ENCODE measurements around the gene BCAS4.

Gene BCAS4

DNA sequence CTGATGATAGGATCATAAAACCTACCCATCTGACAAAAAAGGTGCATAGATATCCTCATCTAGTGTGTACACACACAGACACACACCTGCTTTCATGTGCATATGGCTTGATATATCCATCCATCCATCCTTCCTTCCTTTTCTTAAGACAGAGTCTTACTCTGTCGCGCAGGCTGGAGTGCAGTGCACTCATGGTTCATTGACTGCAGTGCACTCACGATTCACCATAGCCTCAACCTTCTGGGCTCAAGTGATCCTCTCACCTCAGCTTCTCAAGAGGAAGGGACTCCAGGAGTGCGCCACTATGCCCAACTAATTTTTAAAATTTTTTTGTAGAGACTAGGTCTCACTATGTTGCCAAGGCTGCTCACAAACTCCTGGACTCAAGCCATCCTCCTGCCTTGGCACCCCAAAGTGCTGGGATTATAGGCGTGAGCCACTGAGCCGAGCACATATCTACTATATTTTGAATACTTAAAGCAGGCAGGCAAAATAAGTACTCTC lies 109.3 kb downstream of the BCAS4 start:
- Histone ChIP-seq H3K27ac (ENCODE audit: insufficient read depth in 1 of 2, low read depth in 1 of 2, low read length in 2 of 2, poor library complexity in 1 of 2, severe bottlenecking in 2 of 2) (peak overlapping the region in 1 of 2 experiments; percentile 27), H3K36me3 (ENCODE audit: control insufficient read depth in 4 of 4, insufficient read depth in 4 of 4, low read length in 3 of 4) (peaks cover 18 to 46% (median 28%) of the 10 kb centered on the region in 4 experiments), H3K9me3 (ENCODE audit: control extremely low read depth in 1 of 5, control insufficient read depth in 4 of 5, insufficient read depth in 2 of 5, low read depth in 1 of 5, low read length in 4 of 5) (no peaks in the 10 kb centered on the region), H3K4me3 (ENCODE audit: control insufficient read depth in 1 of 7, extremely low read depth in 1 of 7, insufficient read depth in 4 of 7, low read depth in 2 of 7, low read length in 6 of 7) (no peak overlapping the region), H3K27me3 (replicated peaks in 2 of 5; ENCODE audit: control insufficient read depth in 4 of 5, insufficient read depth in 5 of 5, low read length in 4 of 5) (no peaks in the 10 kb centered on the region), H3K4me1 (ENCODE audit: control extremely low read depth in 1 of 4, control insufficient read depth in 4 of 4, insufficient read depth in 4 of 4, low read length in 3 of 4) (no peaks in the 10 kb centered on the region)
- CTCF ChIA-PET, result interaction anchor here (1.9 kb wide), 1 partner anchor 27 kb away, joined by 4 read pairs; the partner anchor contains the start of gene ADNP
- POLR2A ChIA-PET, result no interaction called here
- DNase-seq, result no peak
- WGBS (ENCODE audit: insufficient coverage), result 91% methylated on average over 4 of the region's 6 CpGs

DNA sequence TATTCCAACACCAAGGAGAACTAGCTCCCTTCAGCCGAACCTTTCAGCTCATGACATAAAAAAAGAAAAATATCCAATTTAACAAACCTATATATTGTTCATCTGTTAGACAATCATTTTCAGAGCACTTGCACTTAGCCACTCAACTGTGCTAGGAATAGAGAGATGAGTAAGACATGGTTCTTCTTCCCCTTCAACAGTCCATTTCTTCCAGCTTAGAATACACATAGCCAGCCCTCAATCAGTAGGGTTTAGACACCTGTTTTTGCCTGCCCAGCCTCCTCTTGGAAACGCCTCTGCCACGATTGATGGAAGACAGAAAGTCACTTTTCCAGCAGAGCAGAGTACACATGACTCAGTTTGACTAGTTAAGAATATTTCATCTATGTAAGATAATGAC lies 114.6 kb downstream of the BCAS4 start:
- H3K27me3 ChIP-seq (replicated peaks in 2 of 5; ENCODE audit: control insufficient read depth in 4 of 5, insufficient read depth in 5 of 5, low read length in 4 of 5), result no peaks in the 10 kb centered on the region
- peaks cover 4 to 30% (median 10%) of the 10 kb centered on the region in 4 experiments for H3K36me3 ChIP-seq (ENCODE audit: control insufficient read depth in 4 of 4, insufficient read depth in 4 of 4, low read length in 3 of 4)
- no peak for DNase-seq
- ChIA-PET CTCF (interaction anchor here (0.9 to 6.1 kb wide), 10 partner anchors 9 to 115 kb away, joined by 3 to 44 read pairs (median 4); partner anchors contain the start of genes ADNP and BCAS4), POLR2A (interaction anchor here (0.6 to 0.9 kb wide), 3 partner anchors 9 to 91 kb away, joined by 3 to 7 read pairs (median 5); no protein-coding TSS in a partner anchor)
- peaks cover 0 to 1% (median 0%) of the 10 kb centered on the region in 4 experiments for H3K4me1 ChIP-seq (ENCODE audit: control extremely low read depth in 1 of 4, control insufficient read depth in 4 of 4, insufficient read depth in 4 of 4, low read length in 3 of 4)
- H3K4me3 ChIP-seq (ENCODE audit: control insufficient read depth in 1 of 7, extremely low read depth in 1 of 7, insufficient read depth in 4 of 7, low read depth in 2 of 7, low read length in 6 of 7), result no peak overlapping the region
- H3K9me3 ChIP-seq (ENCODE audit: control extremely low read depth in 1 of 5, control insufficient read depth in 4 of 5, insufficient read depth in 2 of 5, low read depth in 1 of 5, low read length in 4 of 5), result no peaks in the 10 kb centered on the region
- 91% methylated on average over 3 of the region's 3 CpGs for WGBS (ENCODE audit: insufficient coverage)
- H3K27ac ChIP-seq (ENCODE audit: insufficient read depth in 1 of 2, low read depth in 1 of 2, low read length in 2 of 2, poor library complexity in 1 of 2, severe bottlenecking in 2 of 2), result no peak overlapping the region

DNA sequence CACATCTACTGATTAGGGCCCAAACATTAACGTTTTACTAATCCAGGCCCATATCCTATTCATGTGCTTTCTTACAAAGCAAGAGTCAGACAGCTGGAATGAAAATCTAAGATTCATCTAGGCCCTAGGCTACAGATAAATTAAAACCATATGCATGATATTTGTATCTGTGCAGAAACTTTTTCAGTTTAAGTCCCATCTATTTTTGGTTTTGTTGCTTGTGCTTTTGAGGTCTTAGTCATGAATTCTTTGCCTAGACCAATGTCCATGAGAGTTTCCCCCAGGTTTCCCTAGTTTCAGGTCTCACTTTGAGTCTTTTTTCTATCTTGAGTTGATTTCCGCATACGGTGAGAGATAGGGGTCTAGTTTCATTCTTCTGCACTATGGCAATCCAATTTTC lies 116.2 kb downstream of the BCAS4 start:
- Histone ChIP-seq H3K27ac (ENCODE audit: insufficient read depth in 1 of 2, low read depth in 1 of 2, low read length in 2 of 2, poor library complexity in 1 of 2, severe bottlenecking in 2 of 2) (no peak overlapping the region), H3K36me3 (ENCODE audit: control insufficient read depth in 4 of 4, insufficient read depth in 4 of 4, low read length in 3 of 4) (peaks cover 4 to 34% (median 10%) of the 10 kb centered on the region in 4 experiments), H3K4me3 (ENCODE audit: control insufficient read depth in 1 of 7, extremely low read depth in 1 of 7, insufficient read depth in 4 of 7, low read depth in 2 of 7, low read length in 6 of 7) (no peak overlapping the region), H3K9me3 (ENCODE audit: control extremely low read depth in 1 of 5, control insufficient read depth in 4 of 5, insufficient read depth in 2 of 5, low read depth in 1 of 5, low read length in 4 of 5) (no peaks in the 10 kb centered on the region), H3K27me3 (replicated peaks in 2 of 5; ENCODE audit: control insufficient read depth in 4 of 5, insufficient read depth in 5 of 5, low read length in 4 of 5) (no peaks in the 10 kb centered on the region), H3K4me1 (ENCODE audit: control extremely low read depth in 1 of 4, control insufficient read depth in 4 of 4, insufficient read depth in 4 of 4, low read length in 3 of 4) (peaks cover under 1 to 13% (median 5%) of the 10 kb centered on the region in 4 experiments)
- ChIA-PET POLR2A (interaction anchor here (1.6 kb wide), 1 partner anchor 10 kb away, joined by 5 read pairs; no protein-coding TSS in a partner anchor), CTCF (interaction anchor here (0.9 to 6.1 kb wide), 4 partner anchors 10 to 116 kb away, joined by 3 to 44 read pairs (median 6); partner anchors contain the start of gene BCAS4)
- WGBS (ENCODE audit: insufficient coverage), result 100% methylated on average over 1 of the region's 3 CpGs
- DNase-seq, result no peak

DNA sequence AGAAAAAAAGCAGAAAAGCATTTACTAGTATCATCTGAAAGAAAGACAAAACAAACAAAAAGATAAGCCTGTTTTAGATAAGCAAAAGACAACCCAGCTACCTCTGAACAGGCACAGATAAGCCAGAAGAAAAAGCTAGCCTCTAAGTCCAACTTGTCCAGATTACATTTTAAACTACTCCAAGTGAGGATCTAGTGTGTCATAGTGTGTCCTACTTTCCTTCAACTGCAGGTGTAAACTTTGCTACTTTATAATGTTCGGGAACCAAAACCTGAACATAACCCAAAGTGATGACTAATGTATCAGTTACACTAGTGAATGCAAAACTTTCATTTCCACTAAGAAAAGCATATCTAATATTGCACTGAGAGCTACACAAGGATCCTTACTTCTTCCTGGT lies 116.9 kb downstream of the BCAS4 start:
- WGBS (ENCODE audit: insufficient coverage), result no CpG with 5 or more reads among the region's 1 CpG
- CTCF ChIA-PET, result interaction anchor here (0.9 to 6.1 kb wide), 4 partner anchors 9 to 117 kb away, joined by 3 to 44 read pairs (median 6); partner anchors contain the start of gene BCAS4
- no peaks in the 10 kb centered on the region for H3K9me3 ChIP-seq (ENCODE audit: control extremely low read depth in 1 of 5, control insufficient read depth in 4 of 5, insufficient read depth in 2 of 5, low read depth in 1 of 5, low read length in 4 of 5)
- peaks cover 2 to 17% (median 6%) of the 10 kb centered on the region in 4 experiments for H3K4me1 ChIP-seq (ENCODE audit: control extremely low read depth in 1 of 4, control insufficient read depth in 4 of 4, insufficient read depth in 4 of 4, low read length in 3 of 4)
- no peak for DNase-seq
- no peak overlapping the region for H3K27ac ChIP-seq (ENCODE audit: insufficient read depth in 1 of 2, low read depth in 1 of 2, low read length in 2 of 2, poor library complexity in 1 of 2, severe bottlenecking in 2 of 2)
- no peaks in the 10 kb centered on the region for H3K27me3 ChIP-seq (replicated peaks in 2 of 5; ENCODE audit: control insufficient read depth in 4 of 5, insufficient read depth in 5 of 5, low read length in 4 of 5)
- POLR2A ChIA-PET, result interaction anchor here (0.8 to 1.6 kb wide), 2 partner anchors 10 to 20 kb away, joined by 3 to 5 read pairs; partner anchors contain the start of gene ADNP
- H3K4me3 ChIP-seq (ENCODE audit: control insufficient read depth in 1 of 7, extremely low read depth in 1 of 7, insufficient read depth in 4 of 7, low read depth in 2 of 7, low read length in 6 of 7), result no peak overlapping the region
- H3K36me3 ChIP-seq (ENCODE audit: control insufficient read depth in 4 of 4, insufficient read depth in 4 of 4, low read length in 3 of 4), result peaks cover 6 to 38% (median 11%) of the 10 kb centered on the region in 4 experiments

DNA sequence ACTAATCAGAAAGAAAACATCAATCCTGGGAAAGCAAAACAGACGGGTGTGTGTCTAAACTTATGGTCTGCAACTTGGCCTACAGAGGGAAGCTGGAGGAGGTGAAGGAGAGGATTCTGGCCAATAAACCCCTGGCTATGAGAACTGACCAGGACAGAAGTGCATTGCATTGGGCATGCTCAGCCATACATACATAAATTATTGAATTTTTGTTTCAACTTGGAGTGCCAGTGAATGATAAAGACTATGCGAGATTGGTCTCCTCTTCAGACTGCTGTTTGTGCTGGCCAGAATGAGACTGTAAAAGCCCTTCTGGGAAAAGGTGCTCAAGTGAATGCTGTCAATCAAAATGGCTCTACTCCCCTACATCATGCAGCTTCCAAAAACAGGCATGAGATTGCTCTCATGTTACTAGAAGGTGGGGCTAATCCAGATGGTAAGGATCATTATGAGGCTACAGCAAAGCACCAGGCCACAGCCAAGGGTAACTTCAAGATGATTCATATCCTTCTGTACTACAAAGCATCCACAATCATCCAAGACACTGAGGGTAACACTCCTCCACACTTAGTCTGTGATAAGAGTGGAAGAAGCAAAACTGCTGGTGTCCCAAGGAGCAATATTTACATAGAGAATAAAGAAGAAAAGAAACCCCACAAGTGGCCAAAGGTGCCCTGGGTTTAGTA lies 119.0 kb downstream of the BCAS4 start:
- Histone ChIP-seq H3K4me1 (ENCODE audit: control extremely low read depth in 1 of 4, control insufficient read depth in 4 of 4, insufficient read depth in 4 of 4, low read length in 3 of 4) (peaks cover 2 to 19% (median 8%) of the 10 kb centered on the region in 4 experiments), H3K36me3 (ENCODE audit: control insufficient read depth in 4 of 4, insufficient read depth in 4 of 4, low read length in 3 of 4) (peaks cover 7 to 45% (median 11%) of the 10 kb centered on the region in 4 experiments), H3K9me3 (ENCODE audit: control extremely low read depth in 1 of 5, control insufficient read depth in 4 of 5, insufficient read depth in 2 of 5, low read depth in 1 of 5, low read length in 4 of 5) (no peaks in the 10 kb centered on the region), H3K4me3 (ENCODE audit: control insufficient read depth in 1 of 7, extremely low read depth in 1 of 7, insufficient read depth in 4 of 7, low read depth in 2 of 7, low read length in 6 of 7) (no peak overlapping the region), H3K27ac (ENCODE audit: insufficient read depth in 1 of 2, low read depth in 1 of 2, low read length in 2 of 2, poor library complexity in 1 of 2, severe bottlenecking in 2 of 2) (peak overlapping the region in 1 of 2 experiments; percentile 37), H3K27me3 (replicated peaks in 2 of 5; ENCODE audit: control insufficient read depth in 4 of 5, insufficient read depth in 5 of 5, low read length in 4 of 5) (no peaks in the 10 kb centered on the region)
- WGBS (ENCODE audit: insufficient coverage), result 100% methylated on average over 1 of the region's 2 CpGs
- ChIA-PET POLR2A (no interaction called here), CTCF (interaction anchor here (1.4 to 3.9 kb wide), 2 partner anchors 13 to 16 kb away, joined by 4 to 29 read pairs; partner anchors contain the start of gene ADNP)
- peak in 2 of 3 donors; percentile 43 to 51 for DNase-seq

DNA sequence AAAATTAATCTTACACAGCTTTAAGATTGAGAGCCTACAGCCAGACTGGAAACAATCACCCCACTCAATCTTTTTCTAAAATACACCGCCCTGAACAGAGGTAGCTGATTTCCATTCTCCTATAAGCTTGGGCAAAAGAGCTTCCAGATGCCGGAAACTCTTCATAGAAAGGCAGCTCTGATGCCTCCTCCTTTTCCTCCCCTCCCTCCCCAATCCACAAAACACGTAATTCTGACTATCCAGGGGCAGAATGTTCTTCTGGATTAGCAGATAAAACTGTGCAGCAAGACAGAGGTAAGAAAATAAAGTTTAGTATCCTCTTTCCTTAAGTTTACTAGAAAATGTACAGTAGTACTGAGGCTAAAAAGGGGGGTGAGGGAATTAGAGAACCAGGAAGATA lies 120.6 kb downstream of the BCAS4 start:
- H3K4me1 ChIP-seq (ENCODE audit: control extremely low read depth in 1 of 4, control insufficient read depth in 4 of 4, insufficient read depth in 4 of 4, low read length in 3 of 4), result peaks cover 2 to 19% (median 8%) of the 10 kb centered on the region in 4 experiments

More for the DNA sequence above, 120.6 kb downstream of the BCAS4 start:
- Histone ChIP-seq H3K27ac (ENCODE audit: insufficient read depth in 1 of 2, low read depth in 1 of 2, low read length in 2 of 2, poor library complexity in 1 of 2, severe bottlenecking in 2 of 2) (peak overlapping the region in 1 of 2 experiments; percentile 55), H3K4me3 (ENCODE audit: control insufficient read depth in 1 of 7, extremely low read depth in 1 of 7, insufficient read depth in 4 of 7, low read depth in 2 of 7, low read length in 6 of 7) (peak overlapping the region in 1 of 7 experiments; percentile 16), H3K9me3 (ENCODE audit: control extremely low read depth in 1 of 5, control insufficient read depth in 4 of 5, insufficient read depth in 2 of 5, low read depth in 1 of 5, low read length in 4 of 5) (no peaks in the 10 kb centered on the region), H3K27me3 (replicated peaks in 2 of 5; ENCODE audit: control insufficient read depth in 4 of 5, insufficient read depth in 5 of 5, low read length in 4 of 5) (no peaks in the 10 kb centered on the region), H3K36me3 (ENCODE audit: control insufficient read depth in 4 of 4, insufficient read depth in 4 of 4, low read length in 3 of 4) (peaks cover 7 to 42% (median 15%) of the 10 kb centered on the region in 4 experiments)
- ChIA-PET POLR2A (no interaction called here), CTCF (interaction anchor here (0.7 to 3.9 kb wide), 5 partner anchors 7 to 42 kb away, joined by 3 to 29 read pairs (median 4); partner anchors contain the start of gene ADNP)
- no peak for DNase-seq
- WGBS (ENCODE audit: insufficient coverage), result 86% methylated on average over 1 of the region's 3 CpGs
